ENCODE measurements around the gene SIK1.

Gene SIK1

GRCh38 chr21:43375006-43375836 is 51.7 kb downstream of the SIK1 start:
- TF ChIP-seq CTCF (IDR thresholded peaks at IDR 0.05; ENCODE audit: low read depth, low read length) = no peak
- H3K4me3 ChIP-seq (ENCODE audit: low read depth, low read length) = no peak overlapping the region
- no peak overlapping the region for H3K27ac ChIP-seq
- no peaks in the 10 kb centered on the region for H3K9me3 ChIP-seq (ENCODE audit: severe bottlenecking)
- H3K27me3 ChIP-seq (ENCODE audit: insufficient read depth, low read depth, severe bottlenecking) = no peaks in the 10 kb centered on the region
- H3K36me3 ChIP-seq = no peaks in the 10 kb centered on the region
- no peak for DNase-seq

GRCh38 chr21:43374228-43374885 is 52.6 kb downstream of the SIK1 start:
- TF ChIP-seq CTCF (IDR thresholded peaks at IDR 0.05; ENCODE audit: low read depth, low read length) = no peak
- DNase-seq = no peak
- H3K27me3 ChIP-seq (ENCODE audit: insufficient read depth, low read depth, severe bottlenecking) = no peaks in the 10 kb centered on the region

GRCh38 chr21:43373362-43374227 is 53.3 kb downstream of the SIK1 start:
- Histone ChIP-seq H3K36me3 (no peaks in the 10 kb centered on the region), H3K4me3 (ENCODE audit: low read depth, low read length) (no peak overlapping the region), H3K27ac (no peak overlapping the region), H3K9me3 (ENCODE audit: severe bottlenecking) (no peaks in the 10 kb centered on the region), H3K27me3 (ENCODE audit: insufficient read depth, low read depth, severe bottlenecking) (no peaks in the 10 kb centered on the region)
- TF ChIP-seq CTCF (IDR thresholded peaks at IDR 0.05; ENCODE audit: low read depth, low read length) = no peak
- DNase-seq = no peak

More at GRCh38 chr21:43374228-43374885, 52.6 kb downstream of the SIK1 start:
- Histone ChIP-seq H3K27ac (no peak overlapping the region), H3K36me3 (no peaks in the 10 kb centered on the region), H3K4me3 (ENCODE audit: low read depth, low read length) (no peak overlapping the region), H3K9me3 (ENCODE audit: severe bottlenecking) (no peaks in the 10 kb centered on the region)

GRCh38 chr21:43372663-43373361 is 54.1 kb downstream of the SIK1 start:
- TF ChIP-seq CTCF (IDR thresholded peaks at IDR 0.05; ENCODE audit: low read depth, low read length) = no peak
- H3K4me3 ChIP-seq (ENCODE audit: low read depth, low read length) = no peak overlapping the region
- no peaks in the 10 kb centered on the region for H3K27me3 ChIP-seq (ENCODE audit: insufficient read depth, low read depth, severe bottlenecking)
- DNase-seq = no peak
- no peaks in the 10 kb centered on the region for H3K9me3 ChIP-seq (ENCODE audit: severe bottlenecking)
- H3K27ac ChIP-seq = no peak overlapping the region
- no peaks in the 10 kb centered on the region for H3K36me3 ChIP-seq

- no peak for TF ChIP-seq CTCF (IDR thresholded peaks at IDR 0.05; ENCODE audit: low read depth, low read length)
- no peak overlapping the region for H3K27ac ChIP-seq
- no peak for DNase-seq
- no peaks in the 10 kb centered on the region for H3K27me3 ChIP-seq (ENCODE audit: insufficient read depth, low read depth, severe bottlenecking)
- H3K9me3 ChIP-seq (ENCODE audit: severe bottlenecking) = no peaks in the 10 kb centered on the region
- no peaks in the 10 kb centered on the region for H3K36me3 ChIP-seq
- H3K4me3 ChIP-seq (ENCODE audit: low read depth, low read length) = no peak overlapping the region
Observed at GRCh38 chr21:43371786-43372185, 55.1 kb downstream of the SIK1 start.

Data from WERI-Rb-1 (cell line).